Measurements from ENCODE around the gene IBSP.

Gene IBSP

DNA sequence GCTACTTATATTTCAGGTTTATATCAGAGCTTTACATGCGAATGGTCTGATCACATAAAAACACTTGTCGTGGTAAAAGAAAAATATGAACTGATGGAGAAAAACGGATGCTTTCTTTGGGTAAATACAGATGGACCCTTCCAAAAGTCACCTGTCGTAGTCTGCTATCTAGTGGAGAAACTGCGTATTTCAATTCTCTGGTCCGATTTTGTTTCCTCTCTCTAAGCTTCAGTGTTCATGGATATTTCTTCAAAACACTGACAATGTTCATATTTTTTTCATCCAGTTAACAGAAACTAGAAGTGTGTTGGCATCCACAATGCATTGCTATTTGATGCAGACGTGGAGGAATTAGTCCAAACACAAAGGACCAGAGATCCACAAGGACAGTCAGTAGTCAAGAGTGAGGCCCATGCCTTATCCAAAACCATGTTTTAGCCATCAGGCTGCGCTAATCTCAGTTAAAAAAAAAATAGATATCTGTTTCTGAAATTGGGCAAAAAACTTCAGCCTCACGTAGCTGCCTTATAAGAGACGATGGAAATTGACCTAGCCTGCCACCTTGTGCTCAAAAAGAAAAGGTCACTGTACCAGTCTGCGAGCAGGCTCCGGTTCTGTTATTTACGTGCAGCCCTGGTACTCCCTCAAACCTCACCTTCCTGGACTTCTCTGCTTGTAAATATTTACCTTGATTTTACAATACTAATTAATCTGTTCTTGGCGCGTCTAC, 49.4 kb downstream of the IBSP start:
- H3K36me3 ChIP-seq (ENCODE audit: insufficient read depth, low read length): no peaks in the 10 kb centered on the region
- peaks cover 10% of the 10 kb centered on the region for H3K4me1 ChIP-seq (ENCODE audit: insufficient read depth, low read length)
- peak overlapping the region; percentile 27; the same call in 1 of the 2 replicates for H3K9ac ChIP-seq (ENCODE audit: low read depth, low read length)
- no peaks in the 10 kb centered on the region for H3K9me3 ChIP-seq (ENCODE audit: control insufficient read depth, insufficient read depth, low read length)

DNA sequence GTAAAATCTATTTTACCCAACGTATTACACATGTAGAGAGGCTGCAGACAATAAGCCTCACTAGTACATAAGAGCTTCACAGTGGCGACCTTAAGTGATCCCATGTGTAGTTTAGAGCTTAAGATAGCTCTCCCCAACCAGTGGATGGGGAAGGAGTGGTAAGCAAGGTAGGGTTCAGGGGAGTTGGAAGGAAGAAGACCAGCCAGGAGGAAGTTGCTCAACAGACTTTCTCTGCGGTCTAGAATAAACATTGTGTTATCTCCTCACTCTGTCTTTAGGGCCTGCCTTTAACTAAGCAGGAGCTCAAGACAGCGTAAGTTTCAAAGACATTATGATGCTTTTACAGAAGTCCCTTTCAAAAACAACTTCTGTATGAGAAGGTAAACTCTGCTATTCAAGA, 50.3 kb downstream of the IBSP start:
- peaks cover 11% of the 10 kb centered on the region for H3K4me1 ChIP-seq (ENCODE audit: insufficient read depth, low read length)

DNA sequence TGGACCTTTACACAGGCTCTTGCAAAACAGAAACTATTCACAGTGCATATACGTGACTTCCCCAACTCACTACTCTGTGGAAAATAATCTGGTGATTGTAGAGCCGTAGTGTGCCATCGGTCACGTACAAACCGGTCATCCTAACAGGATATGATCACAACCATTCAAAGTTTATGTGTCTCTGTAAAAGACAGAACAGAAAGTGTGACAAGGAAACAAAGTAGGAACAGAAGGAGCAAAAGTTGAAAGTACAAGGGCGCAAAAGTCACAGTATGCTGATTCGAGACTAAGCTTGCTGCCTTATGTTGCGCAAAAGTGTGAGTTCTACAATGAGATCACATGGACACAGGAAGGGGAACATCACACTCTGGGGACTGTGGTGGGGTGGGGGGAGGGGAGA, 52.0 kb downstream of the IBSP start:
- Histone ChIP-seq H3K9me3 (ENCODE audit: control insufficient read depth, insufficient read depth, low read length) (no peaks in the 10 kb centered on the region), H3K4me1 (ENCODE audit: insufficient read depth, low read length) (peaks cover 20% of the 10 kb centered on the region), H3K36me3 (ENCODE audit: insufficient read depth, low read length) (no peaks in the 10 kb centered on the region), H3K9ac (ENCODE audit: low read depth, low read length) (no peak overlapping the region)

More for the DNA sequence above, 50.3 kb downstream of the IBSP start:
- H3K9ac ChIP-seq (ENCODE audit: low read depth, low read length): no peak overlapping the region
- H3K36me3 ChIP-seq (ENCODE audit: insufficient read depth, low read length): no peaks in the 10 kb centered on the region
- H3K9me3 ChIP-seq (ENCODE audit: control insufficient read depth, insufficient read depth, low read length): no peaks in the 10 kb centered on the region

DNA sequence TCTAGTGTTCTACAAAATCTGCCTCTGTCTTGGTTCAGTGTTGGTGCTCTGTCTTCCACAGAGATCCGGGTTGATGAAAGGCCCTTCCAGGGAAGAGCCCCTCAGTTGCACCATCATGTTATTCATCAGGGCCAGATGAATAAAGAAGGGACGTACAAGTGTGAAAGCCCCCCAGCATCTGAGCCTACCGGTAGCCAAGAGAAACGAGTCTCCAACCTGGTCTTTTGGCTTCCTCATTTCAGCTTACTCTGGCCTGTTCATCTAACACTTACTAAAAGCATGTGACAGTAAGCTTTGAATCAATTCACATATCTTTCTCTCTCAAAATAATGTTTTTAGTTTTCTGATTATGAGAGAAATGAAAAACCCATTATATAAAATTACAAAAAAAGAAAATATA, 52.6 kb downstream of the IBSP start:
- H3K36me3 ChIP-seq (ENCODE audit: insufficient read depth, low read length): no peaks in the 10 kb centered on the region
- no peaks in the 10 kb centered on the region for H3K9me3 ChIP-seq (ENCODE audit: control insufficient read depth, insufficient read depth, low read length)
- peaks cover 27% of the 10 kb centered on the region for H3K4me1 ChIP-seq (ENCODE audit: insufficient read depth, low read length)
- no peak overlapping the region for H3K9ac ChIP-seq (ENCODE audit: low read depth, low read length)

DNA sequence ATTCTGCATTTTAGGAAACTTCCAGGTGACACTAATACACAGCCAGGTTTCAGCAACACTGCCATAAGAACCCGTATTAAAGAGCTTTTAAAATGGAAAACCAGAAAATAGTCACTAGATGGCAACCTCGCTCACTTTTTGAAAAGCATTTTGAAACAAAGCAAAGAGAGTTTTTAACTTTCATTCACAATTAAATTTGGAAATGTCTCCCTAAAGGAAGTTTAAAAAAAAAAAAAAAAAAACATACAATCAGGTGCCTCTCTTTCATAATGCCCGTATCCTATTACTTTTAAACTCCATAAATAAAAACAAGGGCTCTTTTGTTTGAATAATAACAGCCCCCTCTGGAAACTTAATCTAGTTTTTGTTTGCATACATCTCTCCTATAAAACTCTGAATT, 53.8 kb downstream of the IBSP start:
- no peaks in the 10 kb centered on the region for H3K36me3 ChIP-seq (ENCODE audit: insufficient read depth, low read length)
- peak overlapping the region; percentile 19; the same call in 1 of the 2 replicates for H3K9ac ChIP-seq (ENCODE audit: low read depth, low read length)
- H3K9me3 ChIP-seq (ENCODE audit: control insufficient read depth, insufficient read depth, low read length): no peaks in the 10 kb centered on the region
- H3K4me1 ChIP-seq (ENCODE audit: insufficient read depth, low read length): peaks cover 30% of the 10 kb centered on the region

DNA sequence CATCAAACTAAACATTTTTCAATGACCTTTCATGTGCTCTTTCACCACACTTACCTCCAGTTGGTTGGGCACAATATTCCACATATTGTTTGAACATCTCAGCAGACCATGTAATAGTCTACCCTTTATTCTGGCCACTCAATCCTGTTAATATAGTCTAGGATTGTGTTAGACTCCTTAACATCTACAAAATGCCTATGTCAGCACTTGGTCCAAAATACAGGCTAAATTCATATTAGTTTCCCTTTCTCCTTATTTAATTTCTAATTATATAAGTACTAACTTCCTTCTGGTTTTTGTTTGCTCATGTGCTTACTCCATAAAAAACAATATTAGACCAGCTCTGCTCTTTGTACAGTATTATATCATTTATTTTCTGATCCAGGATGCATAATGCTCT, 54.5 kb downstream of the IBSP start:
- Histone ChIP-seq H3K9ac (ENCODE audit: low read depth, low read length) (no peak overlapping the region; the same call in 1 of the 2 replicates), H3K4me1 (ENCODE audit: insufficient read depth, low read length) (peaks cover 30% of the 10 kb centered on the region), H3K9me3 (ENCODE audit: control insufficient read depth, insufficient read depth, low read length) (no peaks in the 10 kb centered on the region), H3K36me3 (ENCODE audit: insufficient read depth, low read length) (no peaks in the 10 kb centered on the region)

DNA sequence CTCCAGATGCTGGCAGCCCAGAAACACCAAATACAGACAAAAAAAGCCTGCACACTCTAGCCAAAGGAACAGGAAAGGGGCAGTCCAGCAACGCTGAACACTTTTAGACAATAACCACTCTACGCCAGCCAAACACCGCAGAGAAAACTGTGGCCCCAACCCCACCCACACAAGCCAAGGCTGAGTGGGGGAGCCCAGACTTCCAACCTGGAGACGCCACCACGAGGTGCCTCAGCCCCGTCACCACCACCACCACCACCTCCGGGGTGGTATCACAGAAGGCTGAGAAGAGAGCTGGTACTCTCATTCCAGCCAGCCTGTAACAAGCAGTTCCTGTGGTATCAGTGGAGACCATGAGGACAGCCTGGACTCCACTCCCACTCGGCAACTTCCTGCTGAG, 56.2 kb downstream of the IBSP start:
- peaks cover 30% of the 10 kb centered on the region for H3K4me1 ChIP-seq (ENCODE audit: insufficient read depth, low read length)

DNA sequence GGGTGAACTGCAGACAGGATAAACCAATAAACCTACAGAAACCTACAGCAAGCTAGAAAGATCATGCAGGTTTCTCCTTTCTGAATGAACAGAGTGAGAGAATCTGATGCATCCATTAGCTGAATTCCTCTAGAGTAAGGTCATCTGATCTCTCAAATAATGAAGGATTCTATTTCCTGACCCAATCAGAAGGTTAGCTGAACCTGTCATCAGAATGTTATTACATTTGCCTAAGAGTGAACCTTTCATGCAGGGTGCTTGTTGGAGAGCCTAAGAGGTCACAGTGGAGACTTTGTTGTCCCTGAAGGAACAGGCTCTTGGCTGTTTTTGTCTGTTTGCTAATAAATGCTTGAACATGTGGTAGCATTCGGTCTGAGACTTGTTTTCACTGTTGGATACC, 57.5 kb downstream of the IBSP start:
- Histone ChIP-seq H3K4me1 (ENCODE audit: insufficient read depth, low read length) (peaks cover 30% of the 10 kb centered on the region), H3K9ac (ENCODE audit: low read depth, low read length) (no peak overlapping the region; the same call in 1 of the 2 replicates), H3K9me3 (ENCODE audit: control insufficient read depth, insufficient read depth, low read length) (no peaks in the 10 kb centered on the region), H3K36me3 (ENCODE audit: insufficient read depth, low read length) (no peaks in the 10 kb centered on the region)

More for the DNA sequence above, 56.2 kb downstream of the IBSP start:
- Histone ChIP-seq H3K9me3 (ENCODE audit: control insufficient read depth, insufficient read depth, low read length) (no peaks in the 10 kb centered on the region), H3K9ac (ENCODE audit: low read depth, low read length) (no peak overlapping the region), H3K36me3 (ENCODE audit: insufficient read depth, low read length) (no peaks in the 10 kb centered on the region)

DNA sequence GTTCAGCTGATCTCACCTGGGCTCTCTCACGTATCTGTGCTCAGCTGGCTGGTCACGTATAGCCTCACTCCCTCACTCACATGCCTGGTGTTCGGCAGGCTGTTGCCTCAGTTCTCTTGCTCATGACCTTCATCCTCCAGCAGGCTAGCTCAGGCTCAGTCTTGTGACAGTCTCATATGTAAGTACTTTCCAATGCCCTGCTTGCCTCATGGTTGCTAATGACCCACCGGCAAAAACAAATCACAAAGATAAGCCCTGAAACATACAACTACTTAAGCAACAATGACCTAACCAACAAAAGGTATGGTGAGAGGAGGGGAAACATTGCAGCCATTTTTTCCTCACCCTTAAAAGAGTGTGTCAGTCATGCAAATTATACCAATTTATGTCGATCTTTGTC, 58.4 kb downstream of the IBSP start:
- Histone ChIP-seq H3K9ac (ENCODE audit: low read depth, low read length) (no peak overlapping the region), H3K4me1 (ENCODE audit: insufficient read depth, low read length) (peaks cover 27% of the 10 kb centered on the region), H3K9me3 (ENCODE audit: control insufficient read depth, insufficient read depth, low read length) (no peaks in the 10 kb centered on the region)

More for the DNA sequence above, 58.4 kb downstream of the IBSP start:
- no peaks in the 10 kb centered on the region for H3K36me3 ChIP-seq (ENCODE audit: insufficient read depth, low read length)
